ENCODE data around the gene P2RX5. TPM values are rescaled to one million over a fixed set of nuclear protein-coding genes. Genes with fewer than 3 reads are reported as not detected.
A peak's percentile ranks its signal among the peaks of the same experiment; 100 is the strongest.

Gene P2RX5
- total and polyA plus RNA-seq, 2 experiments from 2014 or later: 7.5 to 13.6 TPM

DNA sequence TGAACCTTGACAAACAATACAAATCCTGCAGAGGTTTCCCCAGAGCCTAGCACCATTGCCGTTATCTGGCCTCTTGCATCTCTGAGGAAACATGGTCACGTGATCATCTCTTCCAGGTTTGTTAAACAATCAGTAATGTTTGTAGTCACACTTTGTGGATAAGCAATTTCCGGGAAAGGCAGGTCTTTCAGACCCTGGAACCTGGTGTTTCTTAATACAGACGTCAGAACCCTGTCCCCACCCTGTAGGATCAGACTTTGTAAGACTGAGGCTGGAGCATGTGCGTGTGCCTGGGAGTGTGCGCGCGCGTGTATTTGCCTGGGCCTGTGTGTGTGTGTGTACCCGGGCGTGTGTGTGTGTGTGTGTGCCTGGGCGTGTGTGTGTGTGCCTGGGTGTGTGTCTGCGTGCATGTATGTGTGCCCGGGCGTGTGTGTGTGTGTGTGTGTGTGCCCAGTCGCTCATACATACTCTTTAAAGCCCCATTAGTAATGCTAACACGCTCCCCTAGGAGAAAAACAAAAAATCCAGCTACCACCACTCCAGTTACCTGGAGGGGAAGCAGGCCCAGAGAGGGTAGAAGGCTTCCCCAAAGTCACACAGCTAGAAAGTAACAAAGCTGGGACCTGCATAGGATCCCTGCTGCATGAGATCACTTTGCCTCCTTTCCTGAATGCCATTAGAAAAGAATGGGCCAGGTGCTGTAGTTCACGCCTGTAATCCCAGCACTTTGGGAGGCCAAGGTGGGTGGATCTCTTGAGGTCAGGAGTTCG, 54.1 kb downstream of the P2RX5 start:
- Histone ChIP-seq H4K20me1 (replicated peaks; ENCODE audit: insufficient read depth) (no peaks in the 10 kb centered on the region; the same call in 1 of the 2 replicates), H3K36me3 (ENCODE audit: insufficient read depth) (no peaks in the 10 kb centered on the region), H3K79me2 (replicated peaks; ENCODE audit: insufficient read depth) (peaks cover 13% of the 10 kb centered on the region), H3K4me2 (no peak overlapping the region), H3K9me2 (ENCODE audit: insufficient read depth) (no peaks in the 10 kb centered on the region), H3K27ac (ENCODE audit: low read depth) (peak overlapping the region; percentile 59; the same call in 1 of the 2 replicates), H3F3A (replicated peaks; ENCODE audit: low read depth) (no peaks in the 10 kb centered on the region), H2AFZ (no peak overlapping the region), H3K4me1 (ENCODE audit: insufficient read depth) (peaks cover 7% of the 10 kb centered on the region; the same call in 1 of the 2 replicates), H3K4me3 (no peak overlapping the region), H3K27me3 (ENCODE audit: insufficient read depth) (no peaks in the 10 kb centered on the region)
- Mint-ChIP-seq H3K27ac (peak overlapping the region; percentile 75), H3K4me3 (no peak overlapping the region), H3K9me3 (no peaks in the 10 kb centered on the region), H3K36me3 (ENCODE audit: low read depth) (peaks cover 6% of the 10 kb centered on the region; the same call in 1 of the 3 replicates), H3K4me1 (peaks cover 14% of the 10 kb centered on the region), H3K27me3 (ENCODE audit: insufficient read depth, low read depth, poor library complexity) (peaks cover 5% of the 10 kb centered on the region)
- ATAC-seq: no peak
- DNase-seq (ENCODE audit: low spot score): no peak
- TF ChIP-seq ZNF462 (CRISPR knock-in tag; IDR thresholded peaks at IDR 0.05) (no peak), EZH2phosphoT487 (IDR thresholded peaks at IDR 0.05; ENCODE audit: unreplicated experiment) (no peak), JUNB (IDR thresholded peaks at IDR 0.05; ENCODE audit: unreplicated experiment) (no peak), POLR2AphosphoS5 (IDR thresholded peaks at IDR 0.05; ENCODE audit: low read depth) (no peak), NANOG (IDR thresholded peaks at IDR 0.05; ENCODE audit: borderline replicate concordance) (no peak)
- TF ChIP-seq, protein P1, sequence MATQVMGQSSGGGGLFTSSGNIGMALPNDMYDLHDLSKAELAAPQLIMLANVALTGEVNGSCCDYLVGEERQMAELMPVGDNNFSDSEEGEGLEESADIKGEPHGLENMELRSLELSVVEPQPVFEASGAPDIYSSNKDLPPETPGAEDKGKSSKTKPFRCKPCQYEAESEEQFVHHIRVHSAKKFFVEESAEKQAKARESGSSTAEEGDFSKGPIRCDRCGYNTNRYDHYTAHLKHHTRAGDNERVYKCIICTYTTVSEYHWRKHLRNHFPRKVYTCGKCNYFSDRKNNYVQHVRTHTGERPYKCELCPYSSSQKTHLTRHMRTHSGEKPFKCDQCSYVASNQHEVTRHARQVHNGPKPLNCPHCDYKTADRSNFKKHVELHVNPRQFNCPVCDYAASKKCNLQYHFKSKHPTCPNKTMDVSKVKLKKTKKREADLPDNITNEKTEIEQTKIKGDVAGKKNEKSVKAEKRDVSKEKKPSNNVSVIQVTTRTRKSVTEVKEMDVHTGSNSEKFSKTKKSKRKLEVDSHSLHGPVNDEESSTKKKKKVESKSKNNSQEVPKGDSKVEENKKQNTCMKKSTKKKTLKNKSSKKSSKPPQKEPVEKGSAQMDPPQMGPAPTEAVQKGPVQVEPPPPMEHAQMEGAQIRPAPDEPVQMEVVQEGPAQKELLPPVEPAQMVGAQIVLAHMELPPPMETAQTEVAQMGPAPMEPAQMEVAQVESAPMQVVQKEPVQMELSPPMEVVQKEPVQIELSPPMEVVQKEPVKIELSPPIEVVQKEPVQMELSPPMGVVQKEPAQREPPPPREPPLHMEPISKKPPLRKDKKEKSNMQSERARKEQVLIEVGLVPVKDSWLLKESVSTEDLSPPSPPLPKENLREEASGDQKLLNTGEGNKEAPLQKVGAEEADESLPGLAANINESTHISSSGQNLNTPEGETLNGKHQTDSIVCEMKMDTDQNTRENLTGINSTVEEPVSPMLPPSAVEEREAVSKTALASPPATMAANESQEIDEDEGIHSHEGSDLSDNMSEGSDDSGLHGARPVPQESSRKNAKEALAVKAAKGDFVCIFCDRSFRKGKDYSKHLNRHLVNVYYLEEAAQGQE (IDR thresholded peaks at IDR 0.05; ENCODE audit: unreplicated experiment): no peak

Data from GM23338 (cell line).